A673 (cell line): ENCODE measurements around the gene SH2D2A. TPM values are rescaled to one million over a fixed set of nuclear protein-coding genes. Genes with fewer than 3 reads are reported as not detected.

ENCODE experiments used
- BruUV-seq: library from RNA; stranded (reverse); fragments of 400-500 nt; replicated peaks from 2 replicates; lab custom pipeline; 2021; lab: Mats Ljungman, UMichigan
- CTCF ChIA-PET: fragments of 300-600 bp; sonication (Branson Sonifier 250); formaldehyde crosslinking; loops from one replicate; lab custom pipeline; 2022; ENCODE audit warnings: antibody characterized with exemption; lab: Charles Lee
- POLR2A ChIA-PET: fragments of 300-600 bp; sonication (Branson Sonifier 250); formaldehyde crosslinking; loops from one replicate; lab custom pipeline; 2022; ENCODE audit warnings: antibody characterized with exemption; ENCODE audit not compliant: low non-redundant PET; lab: Charles Lee
- DNase-seq: peaks from one replicate; pipeline ENCODE4 v3.0.0-alpha.2; 2015; ENCODE audit warnings: low spot score
- H3K27ac ChIP-seq: fragments of 200-600 bp; sonication (generic); 2 replicates; pipeline ENCODE4 v1.5.1; 2016; ENCODE audit warnings: mixed run types, low read depth, mild to moderate bottlenecking, mixed read lengths, antibody characterized with exemption, low read length; ENCODE audit not compliant: poor library complexity, severe bottlenecking
- H3K27me3 ChIP-seq: fragments of 200-600 bp; sonication (generic); replicated peaks from 2 replicates; pipeline ENCODE4 v1.6.1; 2017; ENCODE audit warnings: mixed run types, low read depth, mild to moderate bottlenecking, mixed read lengths, antibody characterized with exemption, low read length; ENCODE audit not compliant: insufficient read depth, poor library complexity
- H3K36me3 ChIP-seq: fragments of 200-600 bp; sonication (generic); 2 replicates; pipeline ENCODE4 v1.6.1; 2016; ENCODE audit warnings: mixed run types, mild to moderate bottlenecking, mixed read lengths, antibody characterized with exemption, low read length; ENCODE audit not compliant: insufficient read depth, poor library complexity, severe bottlenecking
- H3K4me1 ChIP-seq: fragments of 200-600 bp; sonication (generic); 2 replicates; pipeline ENCODE4 v1.6.1; 2017; ENCODE audit warnings: mixed run types, mild to moderate bottlenecking, mixed read lengths, antibody characterized with exemption, low read length; ENCODE audit not compliant: insufficient read depth, poor library complexity, severe bottlenecking
- H3K4me3 ChIP-seq: fragments of 200-600 bp; sonication (generic); 2 replicates; pipeline ENCODE4 v1.5.1; 2016; ENCODE audit warnings: low read depth, mixed run types, mild to moderate bottlenecking, mixed read lengths, low read length; ENCODE audit not compliant: poor library complexity, severe bottlenecking
- H3K9me3 ChIP-seq: fragments of 200-600 bp; sonication (generic); 2 replicates; pipeline ENCODE4 v1.6.1; 2016; ENCODE audit warnings: mixed run types, low read depth, mild to moderate bottlenecking, mixed read lengths, antibody characterized with exemption, low read length; ENCODE audit not compliant: poor library complexity, severe bottlenecking
- EZH2 ChIP-seq: fragments of 200-600 bp; sonication (generic); IDR thresholded peaks from 2 replicates; pipeline ENCODE4 v1.6.1; 2017; ENCODE audit warnings: borderline replicate concordance, low read depth, mild to moderate bottlenecking, mixed read lengths, antibody characterized with exemption, low read length; ENCODE audit not compliant: poor library complexity, severe bottlenecking
- intact Hi-C: fragments of 100-400 bp; cut with micrococcal nuclease; formaldehyde crosslinking; loops from one replicate; pipeline ENCODE4 v1.10.0; 2022; ENCODE audit not compliant: unreplicated experiment
- total RNA-seq: library from RNA; stranded (reverse); gene quantifications from 2 replicates; pipeline ENCODE4 v1.2.3, GENCODE V29; 2021
- TF ChIP-seq, protein P1 (sequence below): fragments of 300-800, 200-600 bp; sonication (generic); conservative IDR thresholded peaks from 2 replicates; pipeline ENCODE4 v1.5.1; 2017; ENCODE audit warnings: low read depth, mild to moderate bottlenecking, antibody characterized with exemption, low read length, moderate library complexity, mixed read lengths

The SH2D2A gene
- total RNA-seq, 1 experiment from 2014 or later: 3.5 TPM

DNA sequence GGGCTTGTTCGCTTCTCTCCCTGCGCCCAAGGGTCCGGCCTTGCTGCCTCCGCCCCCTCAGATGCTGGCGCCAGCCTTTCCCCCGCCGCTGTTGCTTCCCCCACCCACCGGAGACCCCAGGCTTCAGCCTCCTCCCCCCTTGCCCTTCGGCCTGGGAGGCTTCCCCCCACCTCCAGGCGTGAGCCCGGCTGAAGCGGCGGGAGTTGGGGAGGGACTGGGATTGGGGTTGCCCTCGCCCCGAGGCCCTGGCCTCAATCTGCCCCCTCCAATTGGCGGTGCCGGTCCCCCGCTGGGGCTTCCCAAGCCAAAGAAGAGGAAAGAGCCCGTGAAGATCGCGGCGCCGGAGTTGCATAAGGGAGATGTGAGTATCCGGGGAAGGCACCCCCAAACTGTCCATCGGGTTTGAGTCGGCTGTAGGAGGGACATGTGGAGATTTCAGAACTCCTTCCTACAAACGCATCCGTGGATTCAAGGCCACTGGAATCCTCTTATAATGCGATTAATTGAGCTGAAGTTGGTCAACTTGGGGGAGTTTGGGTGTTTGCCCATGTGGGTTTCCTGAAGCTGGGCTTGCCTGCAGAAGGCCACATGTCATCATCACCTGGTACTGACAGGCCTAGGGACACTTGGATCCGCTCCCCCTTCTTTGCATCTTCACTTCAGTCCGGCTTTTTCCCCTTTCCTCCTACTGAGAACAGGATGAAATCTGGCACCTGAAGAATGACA lies 48.6 kb downstream of the SH2D2A start:
- H3K27ac ChIP-seq: peak overlapping the region; percentile 94
- BruUV-seq: no TSS peak

DNA sequence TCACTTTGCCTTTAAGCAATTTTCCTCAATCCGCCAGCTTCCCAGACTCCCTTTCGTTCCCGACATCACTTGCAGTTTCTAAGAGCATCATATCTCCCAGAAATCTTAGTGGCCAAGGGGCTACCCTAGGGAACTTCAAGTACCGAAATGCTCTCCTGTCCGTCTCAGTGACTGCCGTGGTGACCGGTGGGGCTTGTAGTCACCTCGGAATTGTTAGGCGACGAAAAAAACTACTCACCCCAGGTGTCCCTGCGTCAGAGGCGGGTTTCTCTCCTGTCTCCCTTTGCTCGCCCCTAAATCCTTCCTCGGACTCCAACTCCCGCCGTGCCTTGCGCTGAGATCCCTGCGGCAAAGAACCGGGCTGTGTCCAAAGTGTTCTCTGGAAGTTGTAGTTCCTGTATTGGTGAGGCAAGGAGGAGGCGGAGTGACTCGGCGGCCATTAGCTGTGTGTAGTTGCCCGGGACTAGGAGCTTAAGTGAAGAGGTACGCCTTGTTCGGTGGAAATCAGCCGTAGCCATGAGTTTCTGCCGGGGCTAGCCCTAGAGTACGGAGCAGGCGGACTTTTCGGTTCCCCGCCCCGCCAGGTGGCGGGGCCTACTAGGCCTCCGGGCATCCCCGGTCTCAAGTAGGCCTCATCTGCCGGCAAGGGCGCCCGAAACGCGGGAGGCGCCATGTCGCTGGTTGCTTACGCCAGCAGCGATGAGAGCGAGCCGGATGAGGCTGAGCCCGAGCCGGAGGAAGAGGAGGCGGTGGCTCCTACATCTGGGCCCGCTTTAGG lies 49.4 kb downstream of the SH2D2A start, which contains the start of gene PRCC:
Gene PRCC, plus strand, starts transcription at position 435 of the 778 bp plus-strand sequence. Its CDS starts 237 bp downstream, at position 672.
- BruUV-seq: TSS peak; percentile 40
- TF ChIP-seq, protein P1, sequence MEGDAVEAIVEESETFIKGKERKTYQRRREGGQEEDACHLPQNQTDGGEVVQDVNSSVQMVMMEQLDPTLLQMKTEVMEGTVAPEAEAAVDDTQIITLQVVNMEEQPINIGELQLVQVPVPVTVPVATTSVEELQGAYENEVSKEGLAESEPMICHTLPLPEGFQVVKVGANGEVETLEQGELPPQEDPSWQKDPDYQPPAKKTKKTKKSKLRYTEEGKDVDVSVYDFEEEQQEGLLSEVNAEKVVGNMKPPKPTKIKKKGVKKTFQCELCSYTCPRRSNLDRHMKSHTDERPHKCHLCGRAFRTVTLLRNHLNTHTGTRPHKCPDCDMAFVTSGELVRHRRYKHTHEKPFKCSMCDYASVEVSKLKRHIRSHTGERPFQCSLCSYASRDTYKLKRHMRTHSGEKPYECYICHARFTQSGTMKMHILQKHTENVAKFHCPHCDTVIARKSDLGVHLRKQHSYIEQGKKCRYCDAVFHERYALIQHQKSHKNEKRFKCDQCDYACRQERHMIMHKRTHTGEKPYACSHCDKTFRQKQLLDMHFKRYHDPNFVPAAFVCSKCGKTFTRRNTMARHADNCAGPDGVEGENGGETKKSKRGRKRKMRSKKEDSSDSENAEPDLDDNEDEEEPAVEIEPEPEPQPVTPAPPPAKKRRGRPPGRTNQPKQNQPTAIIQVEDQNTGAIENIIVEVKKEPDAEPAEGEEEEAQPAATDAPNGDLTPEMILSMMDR: no peak
- TF ChIP-seq EZH2: no peak

More for the DNA sequence above, 48.6 kb downstream of the SH2D2A start:
- Histone ChIP-seq H3K9me3 (no peaks in the 10 kb centered on the region), H3K4me1 (peaks cover 14% of the 10 kb centered on the region), H3K36me3 (peaks cover 8% of the 10 kb centered on the region), H3K4me3 (peak overlapping the region; percentile 89), H3K27me3 (no peaks in the 10 kb centered on the region)
- no peak for TF ChIP-seq EZH2
- TF ChIP-seq, protein P1: no peak
- CTCF ChIA-PET: interaction anchor here (1.0 to 1.4 kb wide), 3 partner anchors 21 to 79 kb away, joined by 3 to 4 read pairs (median 4); no protein-coding TSS in a partner anchor
- intact Hi-C loops: loop anchor here (1.0 to 2.0 kb wide), 3 partner anchors 17 to 39 kb away; partner anchors contain the start of genes HDGF, ISG20L2, METTL25B and MRPL24
- POLR2A ChIA-PET: interaction anchor here (0.6 kb wide), 1 partner anchor 16 kb away, joined by 3 read pairs; no protein-coding TSS in a partner anchor
- DNase-seq: peak; percentile 51

More for the DNA sequence above, 49.4 kb downstream of the SH2D2A start, which contains the start of gene PRCC:
- peaks cover 14% of the 10 kb centered on the region for H3K4me1 ChIP-seq
- CTCF ChIA-PET: interaction anchor here (0.6 to 1.4 kb wide), 4 partner anchors 20 to 106 kb away, joined by 4 to 9 read pairs (median 4); partner anchors contain the start of gene MRPL24
- no peaks in the 10 kb centered on the region for H3K9me3 ChIP-seq
- peak; percentile 100 for DNase-seq
- POLR2A ChIA-PET: interaction anchor here (0.6 kb wide), 1 partner anchor 15 kb away, joined by 3 read pairs; no protein-coding TSS in a partner anchor
- H3K27me3 ChIP-seq: no peaks in the 10 kb centered on the region
- peak within 1 kb of the TSS; percentile 89 for H3K4me3 ChIP-seq
- H3K27ac ChIP-seq: peak within 1 kb of the TSS; percentile 94
- intact Hi-C loops: loop anchor here (1.0 to 2.0 kb wide), 2 partner anchors 16 to 26 kb away; partner anchors contain the start of genes HDGF and MRPL24
- H3K36me3 ChIP-seq: peaks cover 8% of the 10 kb centered on the region
